HUES64 (cell line): Measurements from ENCODE around the gene COL7A1.

Experiments used
- H3K27ac ChIP-seq: 2 replicates; pipeline ENCODE4 v1.7.0; 2013; ENCODE audit warnings: low read depth, low read length, inconsistent platforms
- H3K27me3 ChIP-seq: 2 replicates; pipeline ENCODE4 v1.6.1; 2013; ENCODE audit warnings: mild to moderate bottlenecking, low read length; ENCODE audit not compliant: insufficient read depth
- H3K36me3 ChIP-seq: 2 replicates; pipeline ENCODE4 v1.6.1; 2013; ENCODE audit warnings: mild to moderate bottlenecking, low read length; ENCODE audit not compliant: insufficient read depth
- H3K4me1 ChIP-seq: 2 replicates; pipeline ENCODE4 v1.6.1; 2013; ENCODE audit warnings: mild to moderate bottlenecking, low read length, moderate library complexity; ENCODE audit not compliant: insufficient read depth
- H3K4me3 ChIP-seq: 2 replicates; pipeline ENCODE4 v1.5.1; 2013; ENCODE audit warnings: mild to moderate bottlenecking, low read length, moderate library complexity
- H3K9ac ChIP-seq: 2 replicates; pipeline ENCODE4 v1.6.1; 2013; ENCODE audit warnings: mild to moderate bottlenecking, low read depth, low read length
- H3K9me3 ChIP-seq: 2 replicates; pipeline ENCODE4 v1.6.1; 2013; ENCODE audit warnings: low read depth, low read length; ENCODE audit not compliant: insufficient read depth
- WGBS: fragments of 150-250, 120-280 bp; methylation state at CpG from one replicate; pipeline ENCODE4 v1.1.7; 2013; ENCODE audit warnings: missing lambda C conversion rate; 5-methylcytosine and 5-hydroxymethylcytosine counted together

COL7A1 gene

GRCh38 chr3:48597408-48597800 lies 2.3 kb upstream of the COL7A1 start:
- Histone ChIP-seq H3K27me3 (peaks cover 17% of the 10 kb centered on the region; the same call in 1 of the 2 replicates), H3K27ac (no peak overlapping the region), H3K36me3 (peaks cover 47% of the 10 kb centered on the region), H3K4me3 (no peak overlapping the region), H3K9me3 (no peaks in the 10 kb centered on the region), H3K4me1 (peaks cover 19% of the 10 kb centered on the region), H3K9ac (no peak overlapping the region)
- 95% methylated on average over 6 of the region's 6 CpGs for WGBS

DNA sequence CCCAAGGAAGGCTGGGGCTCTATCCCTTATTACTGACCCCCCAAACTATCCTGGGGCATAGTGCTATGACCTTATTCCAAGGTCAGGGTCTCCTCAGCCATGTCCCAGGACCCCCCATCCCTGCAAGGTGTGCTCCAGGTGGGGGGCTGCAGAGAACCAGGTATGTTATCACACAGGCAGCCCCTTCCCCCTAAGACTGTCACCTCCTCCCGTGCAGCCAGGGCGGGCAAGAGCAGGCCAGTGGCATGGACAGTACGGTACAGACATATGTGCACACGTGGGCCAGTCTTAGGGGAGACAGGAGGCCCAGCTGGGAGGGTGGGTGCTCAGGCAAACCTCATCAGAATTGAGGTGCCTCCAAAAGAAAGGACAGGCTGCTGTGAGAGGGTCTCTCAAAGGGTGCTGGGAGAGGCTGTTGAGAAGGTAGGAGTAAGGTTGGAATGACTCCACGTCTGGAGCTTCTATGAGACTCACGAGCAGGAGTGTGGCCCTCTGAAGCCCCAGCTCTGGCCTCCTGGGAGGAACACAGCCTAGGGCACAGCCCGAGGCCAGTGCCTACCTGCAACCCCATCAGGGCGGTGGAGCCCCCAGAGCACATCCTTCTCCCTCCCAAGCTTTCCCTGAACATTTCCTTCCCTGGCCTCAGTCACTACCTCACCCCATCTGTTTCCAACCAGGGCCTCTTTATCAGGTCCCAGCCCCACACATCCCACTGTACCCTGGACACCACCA lies 1.7 kb upstream of the COL7A1 start:
- WGBS, result 91% methylated on average over 8 of the region's 8 CpGs
- Histone ChIP-seq H3K4me3 (no peak overlapping the region), H3K27ac (peak overlapping the region; percentile 62; the same call in 1 of the 2 replicates), H3K9me3 (no peaks in the 10 kb centered on the region), H3K4me1 (peaks cover 19% of the 10 kb centered on the region), H3K36me3 (peaks cover 44% of the 10 kb centered on the region), H3K27me3 (peaks cover 17% of the 10 kb centered on the region; the same call in 1 of the 2 replicates), H3K9ac (no peak overlapping the region)

DNA sequence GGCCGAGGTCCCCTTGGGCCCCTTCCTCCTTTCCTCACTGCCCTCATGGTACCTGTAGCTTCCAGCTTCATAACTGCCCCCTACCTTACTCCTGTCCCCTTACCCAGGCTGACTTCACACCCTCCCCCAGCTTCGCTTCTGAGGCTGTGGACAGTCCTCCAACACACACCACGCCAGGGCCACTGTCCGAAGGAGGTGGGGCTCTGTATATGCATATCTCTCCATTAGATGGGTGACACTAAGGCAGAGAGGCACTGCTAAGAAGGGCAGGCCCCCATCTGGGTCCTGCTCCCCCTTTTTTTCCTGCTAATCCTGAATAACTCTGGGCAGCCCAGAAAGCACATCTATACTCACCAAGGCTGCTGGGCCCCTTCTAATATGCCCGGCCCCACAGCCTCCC lies 1.0 kb upstream of the COL7A1 start:
- Histone ChIP-seq H3K4me1 (peaks cover 19% of the 10 kb centered on the region), H3K27ac (peak overlapping the region; percentile 62), H3K36me3 (peaks cover 40% of the 10 kb centered on the region), H3K27me3 (peaks cover 17% of the 10 kb centered on the region; the same call in 1 of the 2 replicates), H3K4me3 (no peak overlapping the region), H3K9me3 (no peaks in the 10 kb centered on the region), H3K9ac (peak overlapping the region; percentile 22; the same call in 1 of the 2 replicates)
- 62% methylated on average over 5 of the region's 5 CpGs for WGBS

- 11% methylated on average over 9 of the region's 10 CpGs for WGBS
- H3K4me3 ChIP-seq, result peak overlapping the region; percentile 58
- H3K27me3 ChIP-seq, result peaks cover 17% of the 10 kb centered on the region; the same call in 1 of the 2 replicates
- peak overlapping the region; percentile 80 for H3K27ac ChIP-seq
- peak overlapping the region; percentile 22; the same call in 1 of the 2 replicates for H3K9ac ChIP-seq
- H3K9me3 ChIP-seq, result no peaks in the 10 kb centered on the region
- peaks cover 19% of the 10 kb centered on the region for H3K4me1 ChIP-seq
- peaks cover 35% of the 10 kb centered on the region for H3K36me3 ChIP-seq
Observed at GRCh38 chr3:48595526-48596121, 495 bp upstream of the COL7A1 start.

DNA sequence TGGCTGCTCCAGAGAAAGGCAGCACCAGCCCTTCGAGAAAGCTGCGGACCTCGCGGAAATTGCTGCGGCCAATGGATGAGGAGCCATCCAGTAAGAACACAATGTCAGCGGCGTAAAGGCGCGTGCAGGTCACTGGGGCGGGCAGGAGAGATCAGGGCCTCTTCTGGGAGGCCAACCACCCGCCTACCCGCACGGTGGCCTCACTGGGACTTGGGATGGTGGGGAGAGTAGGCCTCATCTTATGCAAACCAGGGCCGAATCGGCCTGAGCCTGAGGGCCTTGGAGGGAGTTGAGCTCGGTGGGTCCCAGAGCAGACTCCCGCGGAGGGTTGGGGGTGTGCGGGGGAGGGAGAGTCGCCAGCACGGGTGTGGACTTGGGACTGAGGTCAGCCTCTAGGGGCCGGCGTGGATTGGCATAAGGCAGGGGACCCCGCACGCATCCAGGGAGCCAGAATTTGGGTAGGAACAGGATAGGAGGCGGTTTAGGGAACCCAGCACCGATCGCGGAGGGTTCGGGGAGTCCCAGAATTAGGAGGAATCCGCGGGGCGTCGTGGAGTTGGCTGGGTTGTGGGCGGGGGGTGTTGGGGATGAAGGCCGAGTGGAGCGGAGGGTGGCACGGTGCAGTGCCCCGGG lies 596 bp downstream of the COL7A1 start:
- WGBS, result 15% methylated on average over 39 of the region's 39 CpGs
- Histone ChIP-seq H3K27me3 (peaks cover 17% of the 10 kb centered on the region; the same call in 1 of the 2 replicates), H3K9me3 (no peaks in the 10 kb centered on the region), H3K9ac (peak overlapping the region; percentile 73), H3K4me1 (peaks cover 19% of the 10 kb centered on the region), H3K4me3 (peak overlapping the region; percentile 58), H3K36me3 (peaks cover 24% of the 10 kb centered on the region), H3K27ac (peak overlapping the region; percentile 63; the same call in 1 of the 2 replicates)

DNA sequence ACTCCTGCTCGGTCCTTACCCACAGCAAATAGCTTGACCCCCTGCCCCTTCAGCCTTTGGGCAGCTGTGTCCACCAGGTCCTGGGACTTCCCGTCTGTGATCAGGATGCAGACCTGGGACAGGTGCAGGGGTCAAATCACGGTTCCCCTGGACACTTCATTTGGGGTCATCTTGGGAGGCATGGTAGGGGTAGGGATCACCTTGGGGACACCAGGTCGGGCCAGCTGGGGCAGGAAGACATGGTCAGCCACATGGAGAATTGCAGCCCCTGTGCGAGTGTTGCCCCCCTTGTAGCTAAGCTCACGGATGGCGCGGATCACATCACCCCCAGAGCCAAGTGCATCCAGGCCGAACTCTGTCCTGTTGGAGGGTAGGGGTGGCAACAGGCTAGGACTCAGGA lies 1.8 kb downstream of the COL7A1 start:
- H3K9ac ChIP-seq, result no peak overlapping the region
- no peak overlapping the region for H3K4me3 ChIP-seq
- peaks cover 19% of the 10 kb centered on the region for H3K4me1 ChIP-seq
- peaks cover 17% of the 10 kb centered on the region; the same call in 1 of the 2 replicates for H3K27me3 ChIP-seq
- H3K36me3 ChIP-seq, result peaks cover 15% of the 10 kb centered on the region
- H3K27ac ChIP-seq, result no peak overlapping the region
- H3K9me3 ChIP-seq, result no peaks in the 10 kb centered on the region
- 95% methylated on average over 9 of the region's 9 CpGs for WGBS

GRCh38 chr3:48592519-48593087 lies 2.5 kb downstream of the COL7A1 start:
- H3K4me3 ChIP-seq, result no peak overlapping the region
- 94% methylated on average over 21 of the region's 21 CpGs for WGBS
- H3K4me1 ChIP-seq, result peaks cover 19% of the 10 kb centered on the region
- H3K9ac ChIP-seq, result no peak overlapping the region
- H3K27me3 ChIP-seq, result peaks cover 17% of the 10 kb centered on the region; the same call in 1 of the 2 replicates
- H3K9me3 ChIP-seq, result no peaks in the 10 kb centered on the region
- no peak overlapping the region for H3K27ac ChIP-seq
- peaks cover 9% of the 10 kb centered on the region for H3K36me3 ChIP-seq

GRCh38 chr3:48591886-48592518 lies 3.1 kb downstream of the COL7A1 start:
- Histone ChIP-seq H3K27me3 (peaks cover 17% of the 10 kb centered on the region; the same call in 1 of the 2 replicates), H3K27ac (no peak overlapping the region), H3K4me3 (no peak overlapping the region), H3K36me3 (peaks cover 10% of the 10 kb centered on the region), H3K4me1 (peaks cover 19% of the 10 kb centered on the region), H3K9me3 (no peaks in the 10 kb centered on the region), H3K9ac (no peak overlapping the region)
- WGBS, result 95% methylated on average over 22 of the region's 22 CpGs

GRCh38 chr3:48591436-48591835 lies 3.7 kb downstream of the COL7A1 start:
- peaks cover 17% of the 10 kb centered on the region; the same call in 1 of the 2 replicates for H3K27me3 ChIP-seq
- no peak overlapping the region for H3K4me3 ChIP-seq
- peaks cover 15% of the 10 kb centered on the region for H3K36me3 ChIP-seq
- H3K27ac ChIP-seq, result no peak overlapping the region
- H3K9me3 ChIP-seq, result no peaks in the 10 kb centered on the region
- WGBS, result 92% methylated on average over 14 of the region's 14 CpGs
- peaks cover 18% of the 10 kb centered on the region for H3K4me1 ChIP-seq
- no peak overlapping the region for H3K9ac ChIP-seq

DNA sequence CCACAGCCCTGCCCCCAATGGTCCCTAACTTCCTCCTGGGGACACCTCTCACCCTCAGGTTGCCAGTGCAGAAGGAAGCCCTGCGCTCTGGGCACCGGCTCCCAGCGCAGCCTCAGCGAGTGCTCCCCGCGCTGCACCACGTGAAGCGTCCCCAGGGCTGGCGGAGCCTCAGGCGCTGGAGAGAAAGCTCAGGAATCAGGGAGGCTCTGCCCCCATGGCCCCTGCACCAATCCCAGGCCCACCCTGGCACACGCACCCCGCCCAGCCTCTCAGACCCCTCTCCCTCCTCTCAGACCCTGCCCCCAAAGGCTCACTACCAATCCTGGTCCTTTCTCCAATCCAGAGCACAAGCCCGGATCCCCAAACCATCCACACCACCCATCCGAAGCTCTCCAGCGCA lies 6.9 kb downstream of the COL7A1 start:
- H3K9ac ChIP-seq, result no peak overlapping the region
- H3K4me1 ChIP-seq, result no peaks in the 10 kb centered on the region
- no peak overlapping the region for H3K27ac ChIP-seq
- no peak overlapping the region for H3K4me3 ChIP-seq
- H3K36me3 ChIP-seq, result peaks cover 29% of the 10 kb centered on the region
- WGBS, result 95% methylated on average over 15 of the region's 15 CpGs
- H3K9me3 ChIP-seq, result no peaks in the 10 kb centered on the region
- no peaks in the 10 kb centered on the region for H3K27me3 ChIP-seq
